Stimulated activated CD4-positive, alpha-beta T cell treated with anti-CD3 and anti-CD28 coated beads, Interleukin-2, amount 100 ng/mL, for 48 hours (primary cell): ENCODE data around the gene SLC2A11.

ENCODE experiments used
- DNase-seq, 2 donors: peaks; one replicate each; pipeline ENCODE4 v3.0.0-alpha.2; 2020

SLC2A11 gene

DNA sequence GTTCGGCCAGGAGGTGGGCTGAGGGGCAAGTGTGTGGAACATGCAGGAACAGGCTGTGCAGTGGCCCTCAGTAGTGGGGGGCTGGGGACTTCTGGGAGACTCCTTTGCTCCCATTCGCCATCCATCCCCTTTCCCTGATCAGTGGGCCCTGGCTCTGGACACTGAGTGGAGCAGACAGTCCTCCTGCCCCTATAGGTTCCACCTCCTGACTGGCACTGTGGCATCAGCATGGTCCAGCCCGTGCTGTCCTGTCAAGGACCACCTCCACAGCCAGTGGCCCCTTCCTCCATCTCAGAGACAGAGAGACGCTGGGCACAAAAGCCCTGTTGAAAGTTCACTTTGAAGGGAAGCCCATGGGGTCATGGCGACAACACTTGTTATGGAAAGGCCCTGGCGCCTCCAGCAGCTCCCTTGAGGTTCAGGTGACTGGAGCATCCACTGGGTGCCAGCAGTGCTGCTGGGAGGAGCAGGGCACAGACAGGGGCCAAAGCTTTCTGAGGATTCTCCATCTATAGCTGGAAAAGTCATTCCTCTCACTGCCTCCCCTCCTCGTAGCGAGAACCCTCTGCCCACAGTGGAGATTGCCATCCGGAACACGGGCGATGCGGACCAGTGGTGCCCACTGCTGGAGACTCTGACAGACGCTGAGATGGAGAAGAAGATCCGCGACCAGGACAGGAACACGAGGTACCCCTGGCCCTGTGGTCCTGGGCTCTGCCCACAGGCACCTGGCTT is 24.5 kb upstream of the SLC2A11 start:
- no peak for DNase-seq

DNA sequence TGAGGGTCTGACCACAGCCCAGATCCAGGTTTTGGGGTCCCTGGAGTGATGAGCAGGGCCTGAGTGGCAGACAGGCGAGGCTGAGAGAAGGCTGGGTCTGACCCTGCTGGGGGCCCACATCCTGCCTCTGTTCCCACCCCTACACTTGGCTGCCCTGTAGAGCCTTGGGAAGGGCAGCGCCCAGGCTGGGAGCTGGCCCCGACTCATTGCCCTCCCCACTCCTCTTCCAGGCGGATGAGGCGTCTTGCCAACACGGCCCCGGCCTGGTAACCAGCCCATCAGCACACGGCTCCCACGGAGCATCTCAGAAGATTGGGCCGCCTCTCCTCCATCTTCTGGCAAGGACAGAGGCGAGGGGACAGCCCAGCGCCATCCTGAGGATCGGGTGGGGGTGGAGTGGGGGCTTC is 23.8 kb upstream of the SLC2A11 start:
- DNase-seq, result no peak

DNA sequence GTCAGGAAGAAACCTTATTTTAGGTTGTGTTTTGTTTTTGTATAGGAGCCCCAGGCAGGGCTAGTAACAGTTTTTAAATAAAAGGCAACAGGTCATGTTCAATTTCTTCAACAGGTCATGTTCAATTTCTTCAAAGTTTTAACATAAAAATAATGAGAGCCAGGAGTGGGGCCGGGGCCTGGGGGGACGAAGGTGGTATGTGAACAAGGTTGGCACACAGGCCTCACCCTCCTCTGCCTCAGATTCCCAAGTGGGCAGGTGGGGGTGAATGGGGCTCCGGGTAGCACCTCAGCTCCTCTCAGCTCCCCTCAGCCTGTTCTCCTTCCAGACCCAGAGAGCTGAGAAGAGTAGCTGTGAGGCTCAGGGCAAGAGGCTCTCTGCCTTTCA is 23.3 kb upstream of the SLC2A11 start:
- no peak for DNase-seq

- DNase-seq, result no peak
Measured at GRCh38 chr22:23834793-23835483, 22.7 kb upstream of the SLC2A11 start.

- DNase-seq, result no peak
Measured at GRCh38 chr22:23835484-23836144, 22.1 kb upstream of the SLC2A11 start.

DNA sequence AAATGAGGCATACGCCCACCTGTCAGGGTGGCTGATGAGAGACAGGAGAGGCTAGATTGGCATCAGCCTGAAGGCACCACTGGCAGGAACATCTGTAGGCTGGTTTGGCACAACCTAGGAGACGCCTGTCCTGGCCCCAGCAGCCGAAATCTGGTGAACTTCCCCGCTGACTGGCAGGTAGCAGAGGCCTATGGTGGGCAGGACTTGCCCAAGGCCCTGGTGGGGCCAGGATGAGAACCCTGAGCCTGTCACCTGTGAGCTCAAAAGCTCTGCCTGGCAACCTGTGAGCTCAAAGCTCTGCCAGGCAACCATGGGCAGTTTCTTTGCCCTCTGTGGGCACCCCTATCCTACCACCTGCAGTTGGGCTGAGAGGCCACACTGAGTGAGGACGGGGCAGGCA is 21.4 kb upstream of the SLC2A11 start:
- DNase-seq, result no peak

DNA sequence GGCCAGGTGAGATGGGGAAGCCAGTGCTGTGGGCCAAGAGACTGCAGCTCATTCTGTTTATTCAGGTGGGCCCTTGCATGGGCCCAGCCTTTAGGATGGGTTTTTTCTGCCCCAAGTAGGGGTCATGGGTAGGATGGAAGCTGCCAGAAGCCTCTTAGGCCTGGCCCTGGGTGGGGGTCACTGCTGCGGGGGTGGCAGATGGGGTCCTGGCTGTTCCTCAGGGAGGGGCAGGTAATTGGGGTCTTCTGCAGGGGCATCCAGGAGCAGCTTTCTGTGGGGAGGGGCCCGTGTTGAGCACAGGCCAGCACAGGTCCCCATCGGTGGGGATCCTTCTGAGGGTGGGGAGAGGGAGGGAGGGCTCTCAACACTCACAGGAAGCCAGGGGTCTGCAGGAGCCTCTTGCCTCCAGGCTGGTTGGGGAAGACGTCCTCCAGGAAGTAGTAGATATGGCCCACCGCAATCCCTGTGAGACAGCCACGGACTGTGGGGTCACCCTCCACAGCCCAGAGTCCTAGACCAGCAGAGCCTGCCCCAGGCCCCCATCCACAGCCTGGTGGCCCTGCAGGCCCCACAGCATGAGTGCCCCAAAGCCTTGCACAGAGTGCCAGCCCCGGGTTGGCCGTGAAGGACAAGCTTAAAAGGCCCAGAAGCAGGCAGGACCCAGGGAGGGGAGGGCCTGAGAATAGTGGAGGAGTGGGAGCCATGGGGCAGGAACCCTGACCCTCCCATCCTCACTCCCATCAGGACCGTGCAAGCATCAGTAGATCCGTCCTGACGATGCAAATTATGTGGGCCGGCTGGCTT is 20.8 kb upstream of the SLC2A11 start:
- DNase-seq, result no peak

GRCh38 chr22:23837496-23837859 is 20.2 kb upstream of the SLC2A11 start:
- no peak for DNase-seq

- DNase-seq, result no peak
Measured at GRCh38 chr22:23837911-23838680, 19.6 kb upstream of the SLC2A11 start.

DNA sequence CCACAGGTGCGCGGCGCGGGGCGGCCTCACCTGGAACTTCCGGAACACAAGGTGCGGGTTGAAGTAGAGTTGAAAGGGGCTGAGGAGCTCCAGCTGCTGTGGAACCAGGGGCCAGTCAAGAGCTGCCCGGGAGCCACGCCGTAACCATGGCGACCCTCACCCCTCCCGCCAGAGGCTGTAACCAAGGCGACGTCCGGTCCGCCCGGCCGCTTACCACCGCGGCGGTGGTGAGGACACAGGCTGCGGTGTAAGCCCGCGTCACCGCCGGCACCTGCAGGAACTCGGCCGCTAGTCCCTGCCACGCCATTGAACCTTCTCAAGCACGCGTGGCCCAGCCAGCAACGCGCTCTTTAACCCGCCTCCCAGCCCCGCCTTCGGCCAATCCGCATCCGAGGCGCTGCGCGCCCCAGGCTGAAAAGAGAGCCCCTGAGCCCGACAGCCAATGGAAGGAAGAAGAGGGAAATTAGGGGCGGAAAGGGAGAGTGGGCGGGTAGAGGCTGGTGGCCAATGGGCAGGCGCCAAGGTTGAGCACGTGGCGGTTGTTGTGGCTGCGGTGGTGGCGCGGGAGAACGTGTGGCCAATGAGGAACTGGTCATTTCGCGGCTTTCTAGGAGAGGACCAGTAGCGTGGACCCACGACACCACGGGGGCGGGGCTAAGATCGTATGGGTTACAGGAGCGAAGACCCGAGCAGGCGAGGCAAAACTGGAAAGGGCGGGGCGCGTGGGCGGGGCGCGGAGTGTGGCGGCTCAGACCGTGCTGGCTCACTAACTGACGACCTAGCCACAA is 18.8 kb upstream of the SLC2A11 start, which contains the start of gene DERL3:
Gene DERL3, minus strand, starts transcription at position 326 of the 788 bp plus-strand sequence. Its CDS starts 19 bp downstream, at position 307.
- DNase-seq, result peak; percentile 97 to 98

DNA sequence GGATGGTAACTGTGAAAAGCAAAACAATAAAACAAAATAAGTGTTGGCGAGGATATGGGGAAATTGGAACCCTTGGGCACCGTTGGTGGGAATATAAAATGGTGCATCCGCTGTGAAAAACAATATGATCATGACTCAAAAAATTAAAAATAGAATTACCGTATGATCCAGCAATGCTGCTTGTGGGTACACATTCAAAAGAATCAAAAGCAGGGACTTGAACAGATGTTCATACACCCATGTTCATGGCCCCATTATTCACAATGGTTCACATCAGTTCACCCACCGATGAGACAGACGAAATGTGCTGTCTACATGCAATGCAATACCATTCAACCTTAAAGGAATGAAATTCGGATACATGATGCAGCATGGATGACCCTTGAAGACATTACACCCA is 17.6 kb upstream of the SLC2A11 start:
- no peak for DNase-seq

DNA sequence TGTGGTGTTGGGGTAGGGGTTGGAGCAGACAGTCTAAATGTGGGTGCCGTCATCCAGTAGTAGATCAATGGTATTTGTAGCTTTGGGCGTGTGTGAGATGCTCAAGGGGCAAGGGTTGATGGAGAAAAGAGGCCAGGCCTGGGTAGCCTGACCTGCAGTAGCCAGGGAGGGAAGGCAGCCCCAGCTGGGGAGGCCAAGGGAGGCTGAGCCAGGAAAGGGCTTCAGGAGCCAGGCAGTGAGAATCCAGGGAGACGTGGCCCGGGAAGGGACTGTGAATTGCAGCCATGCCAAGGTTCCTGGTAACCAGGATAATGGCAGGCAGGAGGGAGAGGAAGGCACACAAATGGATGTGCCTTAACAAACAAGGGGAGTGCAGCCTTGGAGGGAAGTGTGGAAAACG is 16.4 kb upstream of the SLC2A11 start:
- DNase-seq, result no peak

DNA sequence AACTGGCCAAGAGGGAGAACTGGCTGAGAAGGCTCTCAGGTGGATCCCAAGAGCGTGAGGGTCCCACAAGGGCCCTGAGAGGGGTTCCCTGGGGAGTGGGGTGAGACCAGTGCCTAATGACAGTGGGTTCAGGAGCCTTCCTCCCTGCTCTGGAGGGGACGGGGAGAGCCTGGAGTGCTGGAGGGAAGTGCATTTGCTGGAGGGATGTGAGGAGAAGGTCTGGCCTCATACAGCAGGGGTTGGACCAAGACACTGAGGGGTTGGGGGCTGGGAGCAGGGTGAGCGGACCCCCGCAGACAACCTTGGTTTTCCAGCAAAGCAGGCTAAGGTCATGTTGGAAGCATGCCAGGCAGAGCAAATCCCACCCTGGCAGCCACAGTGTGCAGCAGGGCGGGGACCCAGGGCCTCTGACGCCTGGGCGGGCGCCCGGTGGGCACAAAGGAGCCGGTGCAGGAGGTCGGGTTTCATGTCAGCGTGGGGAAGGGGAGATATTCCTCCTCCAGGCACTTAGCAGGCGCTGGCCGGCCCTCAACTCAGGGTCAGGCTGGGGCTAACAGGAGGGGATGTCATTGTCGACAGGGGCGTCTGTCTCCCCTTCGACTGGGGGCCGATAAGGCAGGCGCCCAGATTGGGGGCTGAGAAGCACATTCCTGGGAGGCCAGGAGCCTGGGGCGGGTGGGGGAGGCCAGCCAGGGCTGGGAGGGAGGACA is 15.8 kb upstream of the SLC2A11 start:
- no peak for DNase-seq

- no peak for DNase-seq
Measured at GRCh38 chr22:23842599-23842998, 15.1 kb upstream of the SLC2A11 start.

DNA sequence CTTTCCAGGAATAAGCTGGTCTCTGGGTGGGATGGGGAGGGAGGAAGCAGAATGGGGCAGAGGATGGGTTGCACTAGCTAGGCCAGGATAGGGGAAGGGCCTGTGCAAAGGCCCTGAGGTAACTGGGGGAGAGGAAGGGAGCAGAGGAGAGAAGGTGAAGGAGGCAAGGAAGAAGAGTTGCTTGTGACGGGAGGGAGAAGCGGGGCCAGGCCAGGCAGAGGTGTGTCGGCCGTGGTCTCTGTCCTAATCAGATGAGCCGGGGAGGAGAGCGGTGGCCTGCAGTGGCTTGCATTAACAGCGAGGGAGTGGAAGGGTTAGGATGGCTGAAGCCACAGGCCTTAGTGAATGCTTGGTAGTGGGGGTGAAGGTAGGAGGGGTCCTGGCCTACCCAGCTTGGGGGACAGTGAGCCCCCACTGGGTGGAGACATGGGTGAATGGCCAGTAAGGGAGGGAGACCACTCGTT is 12.9 kb upstream of the SLC2A11 start:
- DNase-seq, result no peak

DNA sequence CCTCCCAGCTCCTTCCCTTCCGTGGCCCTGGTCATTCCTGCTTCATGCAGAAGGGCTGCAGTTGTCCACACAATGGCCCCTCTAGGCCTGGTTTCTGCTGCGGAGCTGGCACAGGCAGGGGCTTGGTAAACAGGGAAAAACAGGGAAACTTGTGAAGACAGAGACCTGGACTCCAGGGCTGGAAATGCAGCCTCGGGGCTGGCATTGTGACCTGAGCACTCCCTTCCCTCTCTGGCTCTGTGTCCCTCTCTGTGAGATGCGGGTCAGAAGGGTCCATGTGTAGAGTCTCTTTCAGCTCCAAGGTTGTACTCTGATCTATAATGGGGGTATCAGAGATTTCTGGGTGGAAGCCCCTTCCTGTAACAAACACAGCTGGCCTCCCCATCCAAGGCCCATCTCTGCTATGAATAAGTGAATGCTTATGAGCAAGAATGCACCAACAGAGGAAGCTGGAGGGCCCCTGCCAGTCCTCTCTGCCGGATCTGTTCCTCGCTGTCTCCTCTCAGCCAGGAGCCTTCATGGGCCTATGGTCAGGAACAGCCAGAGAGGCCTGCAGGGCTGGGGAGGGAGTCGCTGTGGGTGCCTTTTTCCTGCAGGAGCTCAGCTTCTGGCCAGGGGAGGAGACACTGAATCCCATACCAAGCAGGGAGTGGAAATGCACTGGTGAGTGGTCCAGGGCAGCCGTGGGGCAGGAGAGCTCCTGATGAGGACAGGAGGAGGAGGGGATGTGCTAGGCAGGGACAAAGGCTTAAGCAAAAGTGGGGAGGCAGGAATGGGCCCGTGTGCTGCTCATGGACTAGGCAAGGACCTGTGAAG is 12.2 kb upstream of the SLC2A11 start:
- DNase-seq, result no peak

DNA sequence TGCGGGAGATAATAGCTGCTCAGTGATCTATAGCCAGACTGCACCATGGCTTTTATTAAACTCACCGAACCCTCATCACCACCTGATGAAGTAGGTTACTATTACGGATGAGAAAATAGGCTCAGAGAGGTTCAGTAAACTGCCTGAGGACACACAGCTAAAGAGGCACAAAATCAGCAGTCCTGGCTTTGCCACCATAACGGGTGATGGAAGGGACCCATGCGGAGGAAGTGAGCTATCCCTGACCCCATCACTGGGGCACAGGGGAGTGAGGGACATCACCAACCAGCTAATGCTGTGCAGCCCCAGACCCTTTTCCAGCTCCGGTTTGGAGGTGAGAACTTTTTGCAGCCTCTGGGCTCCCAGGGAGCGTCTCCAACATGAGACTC is 11.6 kb upstream of the SLC2A11 start:
- DNase-seq, result no peak

GRCh38 chr22:23847310-23847920 is 10.3 kb upstream of the SLC2A11 start:
- no peak for DNase-seq
